Ovary (tissue), 9 donors: ENCODE measurements around the gene CPTP. TPM values are rescaled to one million over a fixed set of nuclear protein-coding genes. Genes with fewer than 3 reads are reported as not detected.
A peak's percentile ranks its signal among the peaks of the same experiment; 100 is the strongest.

ENCODE experiments used
- DNase-seq, 5 donors: peaks; one replicate each; pipeline ENCODE4 v3.0.0-alpha.2; 2019 to 2020
- H3K27ac ChIP-seq, 2 donors: fragments of 200-600 bp; one replicate each; pipeline versions ENCODE4 v1.5.1 to v1.8.0; 2019 to 2022
- H3K27me3 ChIP-seq: fragments of 200-600 bp; one replicate; pipeline ENCODE4 v1.8.0; 2022
- H3K36me3 ChIP-seq: fragments of 200-600 bp; sonication (generic); one replicate; pipeline ENCODE4 v1.5.1; 2019
- H3K4me1 ChIP-seq: one replicate; pipeline ENCODE4 v1.8.1; 2013; ENCODE audit warnings: mild to moderate bottlenecking, moderate library complexity; ENCODE audit not compliant: insufficient read depth
- H3K4me3 ChIP-seq: fragments of 200-600 bp; sonication (generic); one replicate; pipeline ENCODE4 v1.5.1; 2017
- H3K9me3 ChIP-seq, 2 donors: fragments of 200-600 bp in 1 of 2; sonication (generic) in 1 of 2; one replicate each; pipeline versions ENCODE4 v1.5.1 to v1.8.1; 2013 to 2019; ENCODE audit warnings: mild to moderate bottlenecking in 1 of 2, moderate library complexity in 1 of 2
- CTCF ChIP-seq, 3 donors: fragments of 450-650 bp in 2 of 3; fragments of 200-600 bp in 1 of 3; IDR thresholded peaks; one replicate each; pipeline versions ENCODE4 v1.5.1 to v1.8.0; 2016 to 2022; ENCODE audit warnings: antibody characterized with exemption in 3 of 3, mild to moderate bottlenecking in 1 of 3
- EP300 ChIP-seq: sonication (generic); formaldehyde crosslinking; IDR thresholded peaks from one replicate; pipeline ENCODE4 v1.6.1; 2017; ENCODE audit warnings: antibody characterized with exemption
- POLR2A ChIP-seq: fragments of 450-650 bp; IDR thresholded peaks from one replicate; pipeline ENCODE4 v1.6.1; 2017; ENCODE audit warnings: antibody characterized with exemption, mild to moderate bottlenecking, moderate library complexity
- WGBS, 3 donors: extraction: QIAGEN DNeasy Blood & Tissue Kit in 1 of 3; methylation state at CpG; one replicate each; pipeline versions ENCODE4 v1.1.5 to v1.1.7; 2013 to 2017; 5-methylcytosine and 5-hydroxymethylcytosine counted together
- intact Hi-C, 4 donors: fragments of 100-400 bp; cut with DNase I; formaldehyde crosslinking; loops; one replicate each; pipeline versions ENCODE4 v1.11.0 to v1.15.1; 2022 to 2023
- polyA plus RNA-seq, 2 donors: library from polyadenylated mRNA; stranded (reverse); fragments of 200-250 nt in 1 of 2; fragments of 350-450 nt in 1 of 2; fragmentation: Illumina TruSeq in 1 of 2; extraction: RNeasy Lipid Tissue Mini Kit (QIAGEN cat#74804) in 1 of 2; gene quantifications; one replicate each; pipeline ENCODE4 v1.2.3, GENCODE V29; 2013 to 2014
- total RNA-seq, 7 donors: library from RNA; depleted of rRNA in 2 of 7; stranded (reverse); fragments of >200 nt in 2 of 7; fragmentation: NEBNext Ultra II Directional in 3 of 7; extraction: Animal tissue kit (Norgen Biotek cat#: 25700) in 3 of 7; gene quantifications; one replicate each; pipeline versions ENCODE4 v1.1.0 to v1.2.4, GENCODE V29; 2016 to 2023
- donor health status: DM: no; HTN: no; CAD: no; lungs with moderate emphysema.
- donor health status: DM: no; HTN: no; CAD: no.
- donor health status: Bipolar disorder and iron deficiency.
- donor health status: DM: yes; HTN: yes; CAD: no.
- donor health status: DM: no; HTN: no; CAD: no.
- donor health status: DM: yes; HTN: yes; CAD: no.

The CPTP gene
- total and polyA plus RNA-seq, 9 donors = 2.4 to 21.0 (median 14.8) TPM

GRCh38 chr1:1294250-1294890, 30.2 kb upstream of the CPTP start:
- intact Hi-C loops = loop anchor here in 3 of 4 donors (5.0 to 10.0 kb wide), 3 partner anchors 172 to 310 kb away; partner anchors contain the start of gene PERM1 (in 2 of the 3)
- peaks cover 3% of the 10 kb centered on the region for H3K4me1 ChIP-seq
- H3K36me3 ChIP-seq = no peaks in the 10 kb centered on the region
- H3K9me3 ChIP-seq = no peaks in the 10 kb centered on the region
- H3K4me3 ChIP-seq = no peak overlapping the region
- peak in 1 of 5 donors; percentile 37 for DNase-seq
- no peak overlapping the region for H3K27ac ChIP-seq
- 85 to 92% (median 89%) methylated on average over 25 to 58 of the region's 58 CpGs for WGBS, 3 donors
- H3K27me3 ChIP-seq = no peaks in the 10 kb centered on the region
- TF ChIP-seq CTCF (IDR thresholded peaks at IDR 0.05) = no peak
- TF ChIP-seq POLR2A = no peak
- no peak for TF ChIP-seq EP300

GRCh38 chr1:1295154-1295923, 29.3 kb upstream of the CPTP start:
- Histone ChIP-seq H3K4me3 (no peak overlapping the region), H3K36me3 (no peaks in the 10 kb centered on the region), H3K27ac (no peak overlapping the region), H3K27me3 (no peaks in the 10 kb centered on the region), H3K4me1 (peaks cover 3% of the 10 kb centered on the region), H3K9me3 (no peaks in the 10 kb centered on the region)
- intact Hi-C loops = loop anchor here in 3 of 4 donors (10.0 kb wide), 2 partner anchors 251 to 311 kb away; partner anchors contain the start of gene PERM1 (in 2 of the 3)
- no peak for TF ChIP-seq CTCF (IDR thresholded peaks at IDR 0.05)
- no peak for TF ChIP-seq POLR2A
- TF ChIP-seq EP300 = no peak
- WGBS, 3 donors = 90 to 93% (median 93%) methylated on average over 34 to 35 of the region's 35 CpGs
- DNase-seq = peak in 1 of 5 donors; percentile 34

GRCh38 chr1:1296070-1297061, 28.2 kb upstream of the CPTP start:
- no peak for TF ChIP-seq CTCF (IDR thresholded peaks at IDR 0.05)
- no peaks in the 10 kb centered on the region for H3K36me3 ChIP-seq
- peak in 1 of 5 donors; percentile 37 for DNase-seq
- no peak overlapping the region for H3K27ac ChIP-seq
- no peaks in the 10 kb centered on the region for H3K27me3 ChIP-seq
- H3K9me3 ChIP-seq = no peaks in the 10 kb centered on the region
- H3K4me1 ChIP-seq = no peaks in the 10 kb centered on the region
- intact Hi-C loops = loop anchor here in 3 of 4 donors (10.0 kb wide), 2 partner anchors 252 to 312 kb away; partner anchors contain the start of gene PERM1 (in 2 of the 3)
- no peak overlapping the region for H3K4me3 ChIP-seq
- WGBS, 3 donors = 90% methylated on average over 55 to 62 of the region's 62 CpGs
